HL-60 (cell line): ENCODE results near the gene MYH11.

Experiments used
- DNase-seq, 2 experiments: peaks; one replicate each; pipeline ENCODE4 v3.0.0-alpha.2; 2010 to 2020; ENCODE audit warnings: low read depth in 1 of 2, low spot score in 1 of 2
- H3K27ac ChIP-seq: fragments of 250-450 bp; sonication (Bioruptor Pico); replicated peaks from 2 replicates; pipeline ENCODE4 v1.5.1; 2020; ENCODE audit warnings: mild to moderate bottlenecking, moderate library complexity
- H3K27me3 ChIP-seq: fragments of 250-450 bp; sonication (Bioruptor Pico); 2 replicates; pipeline ENCODE4 v1.5.1; 2021; ENCODE audit warnings: mild to moderate bottlenecking, moderate library complexity; ENCODE audit not compliant: insufficient read depth, poor library complexity, severe bottlenecking
- H3K4me3 ChIP-seq: replicated peaks from 2 replicates; pipeline ENCODE4 v1.5.1; 2011; ENCODE audit warnings: mild to moderate bottlenecking, control low read depth, low read length; ENCODE audit not compliant: insufficient read depth
- CTCF ChIP-seq: IDR thresholded peaks from one replicate; pipeline ENCODE4 v1.5.1; 2011; ENCODE audit warnings: low read length, control low read depth, inconsistent platforms; ENCODE audit not compliant: insufficient read depth
- GABPA ChIP-seq: IDR thresholded peaks from 2 replicates; pipeline ENCODE4 v1.6.1; 2012; ENCODE audit warnings: low read depth
- POLR2AphosphoS5 ChIP-seq: IDR thresholded peaks from 2 replicates; pipeline ENCODE4 v1.6.1; 2012; ENCODE audit warnings: low read depth
- REST ChIP-seq: IDR thresholded peaks from 2 replicates; pipeline ENCODE4 v1.6.1; 2012; ENCODE audit warnings: low read depth; ENCODE audit not compliant: insufficient replicate concordance
- SPI1 ChIP-seq: IDR thresholded peaks from 2 replicates; pipeline ENCODE4 v1.6.1; 2012; ENCODE audit warnings: low read depth, mild to moderate bottlenecking, borderline replicate concordance

The MYH11 gene

DNA sequence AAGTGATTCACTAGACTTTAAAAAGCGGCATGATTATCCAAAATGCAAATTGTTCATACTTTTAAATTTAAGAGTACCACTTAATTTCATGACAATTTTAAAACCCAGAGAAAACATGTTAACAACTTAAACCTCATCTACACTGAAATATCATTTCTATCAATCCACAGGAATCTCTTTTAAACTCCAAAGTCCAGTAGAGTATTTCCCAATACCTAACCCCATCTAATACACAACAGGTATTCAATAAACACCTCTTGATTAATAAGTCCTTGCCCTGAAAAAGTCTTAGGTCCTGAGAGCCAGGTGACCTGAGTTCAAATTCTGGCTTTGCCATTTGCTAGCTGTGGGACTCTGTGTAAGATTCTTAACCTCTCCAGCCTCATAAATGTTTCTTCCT is 16.9 kb upstream of the MYH11 start:
- H3K27me3 ChIP-seq: no peaks in the 10 kb centered on the region
- no peak overlapping the region for H3K4me3 ChIP-seq
- H3K27ac ChIP-seq: no peak overlapping the region

DNA sequence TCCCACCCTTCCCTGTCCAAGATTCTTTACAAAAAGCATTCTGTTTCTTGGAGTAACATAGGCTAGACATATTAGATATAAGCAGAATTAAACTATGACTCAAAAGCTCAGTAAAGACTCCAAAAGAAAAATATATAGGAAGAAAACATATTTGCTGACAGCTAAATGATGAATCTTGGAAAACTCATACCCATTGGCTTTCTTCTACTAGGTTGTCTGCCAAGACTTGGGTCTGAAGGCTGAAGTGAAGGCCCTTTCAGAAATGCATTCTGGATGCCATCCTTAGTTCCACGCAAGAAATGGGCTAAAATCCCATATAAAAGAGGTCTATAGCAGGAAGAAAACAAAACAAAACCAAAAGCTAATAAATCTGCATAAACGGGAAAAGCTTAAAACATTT is 16.5 kb upstream of the MYH11 start:
- Histone ChIP-seq H3K27me3 (no peaks in the 10 kb centered on the region), H3K27ac (no peak overlapping the region), H3K4me3 (no peak overlapping the region)
- TF ChIP-seq GABPA: no peak
- no peak for TF ChIP-seq CTCF
- no peak for TF ChIP-seq REST
- no peak for TF ChIP-seq SPI1
- TF ChIP-seq POLR2AphosphoS5: no peak
- DNase-seq: no peak

More for the DNA sequence above, 16.9 kb upstream of the MYH11 start:
- no peak for TF ChIP-seq POLR2AphosphoS5
- TF ChIP-seq CTCF: no peak
- no peak for TF ChIP-seq GABPA
- TF ChIP-seq SPI1: no peak
- no peak for TF ChIP-seq REST
- DNase-seq: no peak

DNA sequence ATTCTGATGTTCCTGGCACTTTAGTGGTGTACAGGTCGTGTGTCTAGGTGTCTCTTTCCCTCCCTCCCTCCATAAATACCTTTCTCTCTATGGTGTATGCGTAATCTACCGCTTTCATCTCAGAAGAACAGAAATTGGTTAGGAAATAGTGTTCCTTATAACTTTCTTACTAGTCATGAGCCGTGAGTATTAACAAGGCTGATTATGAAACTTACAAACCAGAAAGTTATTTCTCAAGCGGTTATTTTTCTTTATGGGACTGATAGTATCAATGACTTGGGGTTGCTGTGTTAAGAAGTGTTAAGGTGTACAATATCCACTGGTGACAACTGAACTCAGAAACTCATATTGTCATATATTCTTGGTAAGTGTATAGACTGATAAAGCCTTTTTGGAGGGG is 13.2 kb upstream of the MYH11 start:
- no peak for DNase-seq
- no peak overlapping the region for H3K27ac ChIP-seq
- H3K27me3 ChIP-seq: no peaks in the 10 kb centered on the region
- TF ChIP-seq CTCF (no peak), SPI1 (no peak), GABPA (no peak), POLR2AphosphoS5 (no peak), REST (no peak)
- no peak overlapping the region for H3K4me3 ChIP-seq
